Endothelial cell of umbilical vein (primary cell): Measurements from ENCODE around the gene MDH2. TPM values are rescaled to one million over a fixed set of nuclear protein-coding genes. Genes with fewer than 3 reads are reported as not detected.
"Not testable (repeated sequence)": the region's sequence is repeated elsewhere in the genome, so short reads cannot be mapped to it uniquely, and the experiment has no call there.

Experiments
- BruUV-seq: library from RNA; stranded (reverse); fragments of 400-500 nt; replicated peaks from 2 replicates; lab custom pipeline; 2021; lab: Mats Ljungman, UMichigan
- CTCF ChIA-PET: fragments of 300-600, 350-600 bp; sonication (Branson Sonifier 250); formaldehyde crosslinking; loops from one replicate; lab custom pipeline; 2021; ENCODE audit warnings: antibody characterized with exemption, inconsistent platforms; lab: Charles Lee
- POLR2A ChIA-PET: fragments of 300-600, 350-600 bp; sonication (Branson Sonifier 250); formaldehyde crosslinking; loops from one replicate; lab custom pipeline; 2021; ENCODE audit warnings: antibody characterized with exemption, inconsistent platforms; lab: Charles Lee
- DNase-seq: peaks from one replicate; pipeline ENCODE4 v3.0.0-alpha.2; 2011; ENCODE audit warnings: low read depth, low spot score
- FAIRE-seq: peaks from 2 replicates; lab custom pipeline; 2011; peaks lifted over from hg19 to GRCh38; lab: Jason Lieb, UNC
- H2AFZ ChIP-seq: 2 replicates; pipeline ENCODE4 v1.6.0; 2012; ENCODE audit warnings: low read depth, low read length, control low read depth, inconsistent platforms
- H3K27ac ChIP-seq: 2 replicates; pipeline ENCODE4 v1.5.1; 2011; ENCODE audit warnings: low read depth, mild to moderate bottlenecking, control low read depth, low read length, moderate library complexity; ENCODE audit not compliant: insufficient read depth
- H3K27me3 ChIP-seq, 2 experiments: 2 replicates each; pipeline versions ENCODE4 v1.6.0 to v1.6.1; 2011; ENCODE audit warnings: low read length in 2 of 2, mixed read lengths in 1 of 2; ENCODE audit not compliant: control insufficient read depth in 2 of 2, insufficient read depth in 2 of 2
- H3K36me3 ChIP-seq, 2 experiments: 2 replicates in 1 of 2; 3 replicates in 1 of 2; pipeline ENCODE4 v1.5.1; 2011; ENCODE audit warnings: low read length in 2 of 2, mild to moderate bottlenecking in 1 of 2, moderate library complexity in 1 of 2; ENCODE audit not compliant: control insufficient read depth in 2 of 2, insufficient read depth in 2 of 2; ENCODE audit errors: extremely low read depth in 1 of 2
- H3K4me1 ChIP-seq: 3 replicates; pipeline ENCODE4 v1.5.1; 2011; ENCODE audit warnings: mild to moderate bottlenecking, low read length; ENCODE audit not compliant: control insufficient read depth, insufficient read depth; ENCODE audit errors: extremely low read depth
- H3K4me2 ChIP-seq: 2 replicates; pipeline ENCODE4 v1.6.1; 2011; ENCODE audit warnings: low read length, control low read depth, mixed read lengths; ENCODE audit not compliant: insufficient read depth
- H3K4me3 ChIP-seq, 3 experiments: fragments of 200-600 bp in 1 of 3; sonication (generic), shearing (Covaris generic) in 1 of 3; replicated peaks in 1 of 3; 2 replicates each; pipeline ENCODE4 v1.5.1; 2011 to 2016; ENCODE audit warnings: control low read depth in 3 of 3, low read length in 3 of 3, mild to moderate bottlenecking in 2 of 3, inconsistent platforms in 1 of 3, low read depth in 1 of 3, moderate library complexity in 1 of 3; ENCODE audit not compliant: insufficient read depth in 1 of 3
- H3K79me2 ChIP-seq: 2 replicates; pipeline ENCODE4 v1.6.0; 2012; ENCODE audit warnings: low read length, inconsistent platforms; ENCODE audit not compliant: control insufficient read depth, insufficient read depth
- H3K9ac ChIP-seq: replicated peaks from 2 replicates; pipeline ENCODE3; 2011; ENCODE audit warnings: low read length, control low read depth; ENCODE audit not compliant: insufficient read depth; ENCODE audit errors: extremely low read depth
- H3K9me1 ChIP-seq: replicated peaks from 3 replicates; pipeline ENCODE4 v1.6.0; 2011; ENCODE audit warnings: mild to moderate bottlenecking, low read length; ENCODE audit not compliant: control insufficient read depth, insufficient read depth; ENCODE audit errors: extremely low read depth
- H3K9me3 ChIP-seq: replicated peaks from 2 replicates; pipeline ENCODE4 v1.5.1; 2012; ENCODE audit warnings: low read length, inconsistent platforms; ENCODE audit not compliant: control insufficient read depth, insufficient read depth
- H4K20me1 ChIP-seq: replicated peaks from 2 replicates; pipeline ENCODE3; 2011; ENCODE audit warnings: mild to moderate bottlenecking, low read length; ENCODE audit not compliant: control insufficient read depth, insufficient read depth; ENCODE audit errors: extremely low read depth
- CTCF ChIP-seq, 2 donors: IDR thresholded peaks; 1 replicate in 1 of 2; 2 replicates in 1 of 2; pipeline ENCODE4 v1.5.1; 2011; ENCODE audit warnings: low read length in 2 of 2, mild to moderate bottlenecking in 2 of 2, moderate library complexity in 2 of 2, control low read depth in 1 of 2, inconsistent platforms in 1 of 2, low read depth in 1 of 2; ENCODE audit not compliant: insufficient read depth in 1 of 2; ENCODE audit errors: extremely low read depth in 1 of 2
- EZH2 ChIP-seq: IDR thresholded peaks from 2 replicates; pipeline ENCODE4 v1.6.1; 2012; ENCODE audit warnings: borderline replicate concordance, low read depth, mild to moderate bottlenecking, moderate library complexity, low read length, inconsistent platforms; ENCODE audit not compliant: severe bottlenecking
- FOS ChIP-seq: IDR thresholded peaks from 2 replicates; pipeline ENCODE4 v1.6.1; 2011; ENCODE audit warnings: mild to moderate bottlenecking, low read length, moderate library complexity, borderline replicate concordance; ENCODE audit not compliant: insufficient read depth
- GATA2 ChIP-seq: IDR thresholded peaks from 2 replicates; pipeline ENCODE4 v1.7.0; 2011; ENCODE audit warnings: low read depth, mild to moderate bottlenecking, moderate library complexity, mixed read lengths, low read length; ENCODE audit not compliant: insufficient read length, insufficient read depth
- JUN ChIP-seq: IDR thresholded peaks from 2 replicates; pipeline ENCODE4 v1.6.1; 2011; ENCODE audit warnings: borderline replicate concordance, low read depth; ENCODE audit not compliant: insufficient read length, insufficient read depth
- MAX ChIP-seq: IDR thresholded peaks from 2 replicates; pipeline ENCODE4 v1.6.1; 2011; ENCODE audit not compliant: insufficient read depth, insufficient read length
- MYC ChIP-seq: IDR thresholded peaks from one replicate; pipeline ENCODE4 v1.6.1; 2011; ENCODE audit warnings: mild to moderate bottlenecking, low read depth, low read length
- POLR2A ChIP-seq: IDR thresholded peaks from 2 replicates; pipeline ENCODE4 v1.6.1; 2012; ENCODE audit warnings: low read depth, mild to moderate bottlenecking, control low read depth, low read length
- POLR2AphosphoS5 ChIP-seq: IDR thresholded peaks from 2 replicates; pipeline ENCODE4 v1.6.1; 2012; ENCODE audit warnings: low read depth, mild to moderate bottlenecking, control low read depth, low read length, moderate library complexity; ENCODE audit not compliant: insufficient read depth
- dilution Hi-C: fragments of 300-500 bp; cut with MboI; formaldehyde crosslinking; loops from one replicate; pipeline ENCODE4 v1.15.0; 2019; ENCODE audit warnings: low sequenced_read_pairs; ENCODE audit not compliant: extremely low pct_ligation_motif_present
- intact Hi-C: fragments of 100-400 bp; cut with micrococcal nuclease; formaldehyde crosslinking; loops from one replicate; pipeline ENCODE4 v1.10.0; 2022
- polyA plus RNA-seq, 4 experiments: library from polyadenylated mRNA; depleted of rRNA in 3 of 4; stranded (reverse) in 3 of 4; unstranded in 1 of 4; fragments of >200 nt; gene quantifications; 2 replicates each; pipeline versions ENCODE4 v1.2.1 to v1.2.3, GENCODE V29; 2011 to 2012; ENCODE audit warnings: missing spikeins in 1 of 4
- total RNA-seq: library from RNA; stranded (reverse); gene quantifications from 2 replicates; pipeline ENCODE4 v1.2.3, GENCODE V29; 2021

MDH2 gene
- total and polyA plus RNA-seq, 2 donors (not counting 3 experiments of a cell fraction or from before 2014, with no cell fraction given), result 123 to 175 TPM

GRCh38 chr7:76057813-76058145 lies 9.9 kb downstream of the MDH2 start:
- ChIA-PET POLR2A (no interaction called here), CTCF (no interaction called here)
- H3K4me3 ChIP-seq, result no peak overlapping the region
- no peak overlapping the region for H3K27ac ChIP-seq
- no TSS peak for BruUV-seq
- intact Hi-C loops, result no loop called here
- no peak overlapping the region for H3K4me2 ChIP-seq
- no peak for FAIRE-seq
- no peaks in the 10 kb centered on the region for H4K20me1 ChIP-seq
- TF ChIP-seq MYC, result no peak
- TF ChIP-seq FOS, result no peak
- TF ChIP-seq POLR2A, result no peak
- TF ChIP-seq CTCF (IDR thresholded peaks at IDR 0.05; ENCODE audit: extremely low read depth in 1 of 2, insufficient read depth in 1 of 2, low read depth in 1 of 2, low read length in 2 of 2), result no peak
- no peak for TF ChIP-seq JUN
- no peak for TF ChIP-seq EZH2
- TF ChIP-seq GATA2, result no peak
- no peak for TF ChIP-seq POLR2AphosphoS5
- no peak for TF ChIP-seq MAX
- H2AFZ ChIP-seq, result no peak overlapping the region
- dilution Hi-C loops, result no loop called here
- no peaks in the 10 kb centered on the region for H3K4me1 ChIP-seq
- no peaks in the 10 kb centered on the region for H3K9me1 ChIP-seq
- H3K9me3 ChIP-seq, result no peaks in the 10 kb centered on the region
- H3K36me3 ChIP-seq, result peaks cover 18 to 42% of the 10 kb centered on the region in 2 experiments
- H3K9ac ChIP-seq, result no peak overlapping the region
- no peaks in the 10 kb centered on the region for H3K27me3 ChIP-seq
- DNase-seq, result no peak
- peaks cover 22% of the 10 kb centered on the region for H3K79me2 ChIP-seq

GRCh38 chr7:76058745-76059144 lies 10.8 kb downstream of the MDH2 start:
- H3K9ac ChIP-seq, CTCF ChIA-PET, H3K27me3 ChIP-seq, POLR2A ChIA-PET, H3K4me1 ChIP-seq, H3K4me3 ChIP-seq, H3K9me1 ChIP-seq, H3K4me2 ChIP-seq, BruUV-seq, H4K20me1 ChIP-seq, intact Hi-C loops, H3K9me3 ChIP-seq, FAIRE-seq, H3K27ac ChIP-seq, H2AFZ ChIP-seq, dilution Hi-C loops, DNase-seq: not testable (repeated sequence)
- Histone ChIP-seq H3K79me2 (peaks cover 14% of the 10 kb centered on the region), H3K36me3 (peaks cover 18 to 48% of the 10 kb centered on the region in 2 experiments)
